ENCODE data around the gene BPIFA1. TPM values are rescaled to one million over a fixed set of nuclear protein-coding genes. Genes with fewer than 3 reads are reported as not detected.

BPIFA1 gene
- total RNA-seq, 2 experiments from 2014 or later = not detected

GRCh38 chr20:33273117-33273851 lies 37.5 kb downstream of the BPIFA1 start:
- intact Hi-C loops (cut with micrococcal nuclease) = no loop called here
- no peak overlapping the region for H3K4me3 Mint-ChIP-seq
- DNase-seq = no peak
- peaks cover 2% of the 10 kb centered on the region for H3K27me3 Mint-ChIP-seq (ENCODE audit: low read depth)
- H3K36me3 Mint-ChIP-seq (ENCODE audit: low read depth) = no peaks in the 10 kb centered on the region
- H3K4me1 Mint-ChIP-seq (ENCODE audit: low read depth) = no peaks in the 10 kb centered on the region
- CTCF ChIA-PET = no interaction called here
- H3K27ac Mint-ChIP-seq = no peak overlapping the region
- H3K9me3 Mint-ChIP-seq = no peaks in the 10 kb centered on the region

GRCh38 chr20:33275215-33275614 lies 39.4 kb downstream of the BPIFA1 start:
- intact Hi-C loops (cut with micrococcal nuclease) = no loop called here

GRCh38 chr20:33275871-33276270 lies 40.1 kb downstream of the BPIFA1 start:
- Mint-ChIP-seq H3K4me1 (ENCODE audit: low read depth) (no peaks in the 10 kb centered on the region), H3K4me3 (no peak overlapping the region), H3K9me3 (no peaks in the 10 kb centered on the region), H3K27me3 (ENCODE audit: low read depth) (peaks cover 2% of the 10 kb centered on the region), H3K36me3 (ENCODE audit: low read depth) (no peaks in the 10 kb centered on the region), H3K27ac (no peak overlapping the region)
- CTCF ChIA-PET = interaction anchor here (1.1 kb wide), 1 partner anchor 16 kb away, joined by 3 read pairs; no protein-coding TSS in a partner anchor
- intact Hi-C loops (cut with micrococcal nuclease) = no loop called here
- no peak for DNase-seq

More at GRCh38 chr20:33275215-33275614, 39.4 kb downstream of the BPIFA1 start:
- Mint-ChIP-seq H3K4me1 (ENCODE audit: low read depth) (no peaks in the 10 kb centered on the region), H3K4me3 (no peak overlapping the region), H3K27me3 (ENCODE audit: low read depth) (peaks cover 2% of the 10 kb centered on the region), H3K27ac (no peak overlapping the region), H3K36me3 (ENCODE audit: low read depth) (no peaks in the 10 kb centered on the region), H3K9me3 (no peaks in the 10 kb centered on the region)
- no peak for DNase-seq
- CTCF ChIA-PET = interaction anchor here (0.8 to 1.1 kb wide), 2 partner anchors 11 to 15 kb away, joined by 3 to 4 read pairs; no protein-coding TSS in a partner anchor

GRCh38 chr20:33276303-33277113 lies 40.7 kb downstream of the BPIFA1 start:
- intact Hi-C loops (cut with micrococcal nuclease) = no loop called here
- Mint-ChIP-seq H3K36me3 (ENCODE audit: low read depth) (no peaks in the 10 kb centered on the region), H3K4me3 (no peak overlapping the region), H3K27me3 (ENCODE audit: low read depth) (peaks cover 2% of the 10 kb centered on the region), H3K4me1 (ENCODE audit: low read depth) (no peaks in the 10 kb centered on the region), H3K9me3 (no peaks in the 10 kb centered on the region), H3K27ac (no peak overlapping the region)
- CTCF ChIA-PET = no interaction called here
- DNase-seq = no peak

GRCh38 chr20:33277471-33278441 lies 42.0 kb downstream of the BPIFA1 start:
- intact Hi-C loops (cut with micrococcal nuclease) = no loop called here
- no peak for DNase-seq
- peaks cover 2% of the 10 kb centered on the region for H3K27me3 Mint-ChIP-seq (ENCODE audit: low read depth)
- no peaks in the 10 kb centered on the region for H3K9me3 Mint-ChIP-seq
- H3K4me3 Mint-ChIP-seq = no peak overlapping the region
- H3K27ac Mint-ChIP-seq = no peak overlapping the region
- CTCF ChIA-PET = no interaction called here
- H3K36me3 Mint-ChIP-seq (ENCODE audit: low read depth) = no peaks in the 10 kb centered on the region
- H3K4me1 Mint-ChIP-seq (ENCODE audit: low read depth) = no peaks in the 10 kb centered on the region

GRCh38 chr20:33278700-33279099 lies 42.9 kb downstream of the BPIFA1 start:
- H3K36me3 Mint-ChIP-seq (ENCODE audit: low read depth) = no peaks in the 10 kb centered on the region
- H3K27me3 Mint-ChIP-seq (ENCODE audit: low read depth) = peaks cover 2% of the 10 kb centered on the region
- H3K4me1 Mint-ChIP-seq (ENCODE audit: low read depth) = no peaks in the 10 kb centered on the region
- H3K4me3 Mint-ChIP-seq = no peak overlapping the region
- CTCF ChIA-PET = interaction anchor here (0.7 kb wide), 1 partner anchor 14 kb away, joined by 3 read pairs; no protein-coding TSS in a partner anchor
- H3K27ac Mint-ChIP-seq = no peak overlapping the region
- no peaks in the 10 kb centered on the region for H3K9me3 Mint-ChIP-seq
- intact Hi-C loops (cut with micrococcal nuclease) = no loop called here
- no peak for DNase-seq

- CTCF ChIA-PET = interaction anchor here (0.7 kb wide), 1 partner anchor 13 kb away, joined by 3 read pairs; no protein-coding TSS in a partner anchor
- no peak overlapping the region for H3K27ac Mint-ChIP-seq
- no peak overlapping the region for H3K4me3 Mint-ChIP-seq
- DNase-seq = no peak
- no peaks in the 10 kb centered on the region for H3K36me3 Mint-ChIP-seq (ENCODE audit: low read depth)
- H3K27me3 Mint-ChIP-seq (ENCODE audit: low read depth) = peaks cover 2% of the 10 kb centered on the region
- intact Hi-C loops (cut with micrococcal nuclease) = no loop called here
- H3K9me3 Mint-ChIP-seq = no peaks in the 10 kb centered on the region
- H3K4me1 Mint-ChIP-seq (ENCODE audit: low read depth) = no peaks in the 10 kb centered on the region
Observed at GRCh38 chr20:33279261-33279910, 43.6 kb downstream of the BPIFA1 start.

GRCh38 chr20:33280000-33280680 lies 44.3 kb downstream of the BPIFA1 start:
- H3K9me3 Mint-ChIP-seq = no peaks in the 10 kb centered on the region
- H3K4me1 Mint-ChIP-seq (ENCODE audit: low read depth) = no peaks in the 10 kb centered on the region
- no peak overlapping the region for H3K4me3 Mint-ChIP-seq
- intact Hi-C loops (cut with micrococcal nuclease) = no loop called here
- DNase-seq = no peak
- H3K36me3 Mint-ChIP-seq (ENCODE audit: low read depth) = no peaks in the 10 kb centered on the region
- peaks cover 2% of the 10 kb centered on the region for H3K27me3 Mint-ChIP-seq (ENCODE audit: low read depth)
- CTCF ChIA-PET = no interaction called here
- H3K27ac Mint-ChIP-seq = no peak overlapping the region

- Mint-ChIP-seq H3K4me1 (ENCODE audit: low read depth) (no peaks in the 10 kb centered on the region), H3K9me3 (no peaks in the 10 kb centered on the region), H3K27ac (no peak overlapping the region), H3K27me3 (ENCODE audit: low read depth) (peaks cover 2% of the 10 kb centered on the region), H3K4me3 (no peak overlapping the region), H3K36me3 (ENCODE audit: low read depth) (no peaks in the 10 kb centered on the region)
- intact Hi-C loops (cut with micrococcal nuclease) = no loop called here
- DNase-seq = no peak
- CTCF ChIA-PET = interaction anchor here (2.0 kb wide), 1 partner anchor 19 kb away, joined by 4 read pairs; no protein-coding TSS in a partner anchor
Observed at GRCh38 chr20:33280775-33281174, 45.0 kb downstream of the BPIFA1 start.

- no peak for DNase-seq
- H3K27me3 Mint-ChIP-seq (ENCODE audit: low read depth) = peaks cover 2% of the 10 kb centered on the region
- no peaks in the 10 kb centered on the region for H3K4me1 Mint-ChIP-seq (ENCODE audit: low read depth)
- intact Hi-C loops (cut with micrococcal nuclease) = no loop called here
- H3K36me3 Mint-ChIP-seq (ENCODE audit: low read depth) = no peaks in the 10 kb centered on the region
- H3K9me3 Mint-ChIP-seq = no peaks in the 10 kb centered on the region
- no peak overlapping the region for H3K27ac Mint-ChIP-seq
- CTCF ChIA-PET = interaction anchor here (1.1 to 2.0 kb wide), 2 partner anchors 10 to 18 kb away, joined by 4 to 5 read pairs; no protein-coding TSS in a partner anchor
- H3K4me3 Mint-ChIP-seq = no peak overlapping the region
Observed at GRCh38 chr20:33281550-33282146, 45.9 kb downstream of the BPIFA1 start.

Data from activated naive CD4-positive, alpha-beta T cell treated with anti-CD3 and anti-CD28 coated beads for 36 hours (primary cell).